CD4-positive, alpha-beta T cell (primary cell): ENCODE results near the gene ARPP19. TPM values are rescaled to one million over a fixed set of nuclear protein-coding genes. Genes with fewer than 3 reads are reported as not detected.

Source experiments
- ATAC-seq: fragments of 200-7000 bp; cut with Tn5 transposase; one replicate; pipeline ENCODE4 v1.10.0; 2022; ENCODE audit warnings: mild to moderate bottlenecking; ENCODE audit not compliant: poor library complexity
- CTCF ChIA-PET: fragments of 350-600 bp; sonication (Branson Sonifier 250); formaldehyde crosslinking; loops from one replicate; lab custom pipeline; 2021; ENCODE audit warnings: antibody characterized with exemption, inconsistent platforms; lab: Charles Lee
- POLR2A ChIA-PET: fragments of 350-600 bp; sonication (Branson Sonifier 250); formaldehyde crosslinking; loops from one replicate; lab custom pipeline; 2021; ENCODE audit warnings: antibody characterized with exemption, inconsistent platforms; lab: Charles Lee
- DNase-seq, 14 experiments: peaks; one replicate each; pipeline ENCODE4 v3.0.0-alpha.2; 2013 to 2020; ENCODE audit warnings: mixed read lengths in 2 of 14
- H3K27ac ChIP-seq, 2 donors: one replicate each; pipeline versions ENCODE4 v1.5.1 to v1.7.0; 2013; ENCODE audit warnings: low read length in 2 of 2, low read depth in 1 of 2, mild to moderate bottlenecking in 1 of 2
- H3K27me3 ChIP-seq, 2 experiments: 1 replicate in 1 of 2; 2 replicates in 1 of 2; pipeline versions ENCODE4 v1.6.1 to v1.7.0; 2013; ENCODE audit warnings: low read length in 2 of 2, control low read depth in 1 of 2, mild to moderate bottlenecking in 1 of 2, moderate library complexity in 1 of 2; ENCODE audit not compliant: insufficient read depth in 2 of 2, control insufficient read depth in 1 of 2
- H3K36me3 ChIP-seq: one replicate; pipeline ENCODE4 v1.6.1; 2013; ENCODE audit warnings: low read length, control low read depth; ENCODE audit not compliant: insufficient read depth
- H3K4me1 ChIP-seq: one replicate; pipeline ENCODE4 v1.6.1; 2013; ENCODE audit warnings: low read length, control low read depth; ENCODE audit not compliant: insufficient read depth
- H3K4me3 ChIP-seq: one replicate; pipeline ENCODE4 v1.5.1; 2013; ENCODE audit warnings: mild to moderate bottlenecking, low read length, moderate library complexity
- H3K9me3 ChIP-seq, 2 experiments: 1 replicate in 1 of 2; 2 replicates in 1 of 2; pipeline versions ENCODE4 v1.6.1 to v1.7.0; 2013; ENCODE audit warnings: low read length in 2 of 2, mild to moderate bottlenecking in 2 of 2, control low read depth in 1 of 2, moderate library complexity in 1 of 2; ENCODE audit not compliant: control insufficient read depth in 1 of 2, insufficient read depth in 1 of 2
- H3K27ac Mint-ChIP-seq: one replicate; pipeline ENCODE4 v1.8.0; 2020; ENCODE audit warnings: mixed read lengths
- H3K27me3 Mint-ChIP-seq: one replicate; pipeline ENCODE4 v1.8.0; 2021; ENCODE audit warnings: mixed read lengths
- H3K36me3 Mint-ChIP-seq: one replicate; pipeline ENCODE4 v1.8.0; 2021; ENCODE audit warnings: low read depth, mixed read lengths
- H3K4me1 Mint-ChIP-seq: one replicate; pipeline ENCODE4 v1.8.0; 2021; ENCODE audit warnings: low read depth, mixed read lengths
- H3K4me3 Mint-ChIP-seq: one replicate; pipeline ENCODE4 v1.8.0; 2020; ENCODE audit warnings: mild to moderate bottlenecking, mixed read lengths
- H3K9me3 Mint-ChIP-seq: one replicate; pipeline ENCODE4 v1.8.0; 2020; ENCODE audit warnings: mixed read lengths
- CTCF ChIP-seq: fragments of 200-600 bp; IDR thresholded peaks from one replicate; pipeline ENCODE4 v1.8.0; 2022; ENCODE audit warnings: antibody characterized with exemption, mild to moderate bottlenecking
- intact Hi-C, 2 experiments: fragments of 100-400 bp; cut with DNase I in 1 of 2; cut with micrococcal nuclease in 1 of 2; formaldehyde crosslinking; loops; one replicate each; pipeline versions ENCODE4 v1.15.1 to v1.9.0; 2023 to 2025; cut with DNase I, micrococcal nuclease
- total RNA-seq, 174 experiments: library from RNA in 2 of 174; stranded (reverse) in 2 of 174; gene quantifications; one replicate each; pipeline ENCODE4 v1.2.3 and lab custom pipeline; 2021 to 2026

ARPP19 gene
- total RNA-seq, 2 experiments from 2014 or later: 134 to 146 TPM

GRCh38 chr15:52503788-52504496, 64.9 kb downstream of the ARPP19 start:
- DNase-seq: peak in 3 of 14 experiments; percentile 25 to 38 (median 33)
- Mint-ChIP-seq H3K27me3 (no peaks in the 10 kb centered on the region), H3K36me3 (no peaks in the 10 kb centered on the region), H3K4me1 (peaks cover 51% of the 10 kb centered on the region), H3K27ac (peak overlapping the region; percentile 32), H3K9me3 (no peaks in the 10 kb centered on the region), H3K4me3 (peak overlapping the region; percentile 73)
- H3K4me3 ChIP-seq: no peak overlapping the region
- H3K4me1 ChIP-seq: peaks cover 7% of the 10 kb centered on the region
- H3K9me3 ChIP-seq: no peaks in the 10 kb centered on the region
- intact Hi-C loops: no loop called here
- CTCF ChIA-PET: interaction anchor here (0.6 to 0.9 kb wide), 2 partner anchors 29 to 51 kb away, joined by 3 read pairs; no protein-coding TSS in a partner anchor
- POLR2A ChIA-PET: interaction anchor here (0.6 to 1.0 kb wide), 3 partner anchors 22 to 63 kb away, joined by 3 to 5 read pairs (median 3); no protein-coding TSS in a partner anchor
- H3K27ac ChIP-seq: peak overlapping the region in 1 of 2 donors; percentile 24
- no peaks in the 10 kb centered on the region for H3K36me3 ChIP-seq
- no peak for TF ChIP-seq CTCF
- ATAC-seq: peak; percentile 44
- no peaks in the 10 kb centered on the region for H3K27me3 ChIP-seq

- H3K4me3 Mint-ChIP-seq: no peak overlapping the region
- Histone ChIP-seq H3K36me3 (no peaks in the 10 kb centered on the region), H3K4me1 (peaks cover 7% of the 10 kb centered on the region), H3K4me3 (no peak overlapping the region), H3K9me3 (no peaks in the 10 kb centered on the region), H3K27ac (no peak overlapping the region), H3K27me3 (no peaks in the 10 kb centered on the region)
- ChIA-PET CTCF (no interaction called here), POLR2A (no interaction called here)
- H3K9me3 Mint-ChIP-seq: no peaks in the 10 kb centered on the region
- DNase-seq (no peak), ATAC-seq (no peak)
- no peak overlapping the region for H3K27ac Mint-ChIP-seq
- no peaks in the 10 kb centered on the region for H3K36me3 Mint-ChIP-seq
- H3K27me3 Mint-ChIP-seq: no peaks in the 10 kb centered on the region
- H3K4me1 Mint-ChIP-seq: peaks cover 44% of the 10 kb centered on the region
- intact Hi-C loops: no loop called here
- no peak for TF ChIP-seq CTCF
Observed at GRCh38 chr15:52502608-52503007, 66.2 kb downstream of the ARPP19 start.

- H3K9me3 ChIP-seq: no peaks in the 10 kb centered on the region
- H3K27ac ChIP-seq: no peak overlapping the region
- DNase-seq (no peak), ATAC-seq (no peak)
- H3K27ac Mint-ChIP-seq: no peak overlapping the region
- peaks cover 40% of the 10 kb centered on the region for H3K4me1 Mint-ChIP-seq
- H3K27me3 Mint-ChIP-seq: no peaks in the 10 kb centered on the region
- H3K9me3 Mint-ChIP-seq: no peaks in the 10 kb centered on the region
- H3K36me3 ChIP-seq: no peaks in the 10 kb centered on the region
- no peak overlapping the region for H3K4me3 ChIP-seq
- intact Hi-C loops: no loop called here
- TF ChIP-seq CTCF: no peak
- no peaks in the 10 kb centered on the region for H3K27me3 ChIP-seq
- no peak overlapping the region for H3K4me3 Mint-ChIP-seq
- peaks cover 14% of the 10 kb centered on the region for H3K4me1 ChIP-seq
- no peaks in the 10 kb centered on the region for H3K36me3 Mint-ChIP-seq
- CTCF ChIA-PET: no interaction called here
- POLR2A ChIA-PET: interaction anchor here (1.2 kb wide), 1 partner anchor 29 kb away, joined by 5 read pairs; the partner anchor contains the start of gene MYO5A
Observed at GRCh38 chr15:52499506-52499905, 69.3 kb downstream of the ARPP19 start.
